Heart left ventricle (tissue), 13 donors: ENCODE measurements around the gene DDTL.
"Not testable (repeated sequence)": the region's sequence is repeated elsewhere in the genome, so short reads cannot be mapped to it uniquely, and the experiment has no call there.

Experiments
- CTCF ChIP-seq, 12 donors: fragments of 200-600 bp; sonication (generic) in 4 of 12; IDR thresholded peaks; one replicate each; pipeline versions ENCODE4 v1.5.0 to v1.8.0; 2018 to 2022; ENCODE audit warnings: antibody characterized with exemption in 12 of 12, mild to moderate bottlenecking in 5 of 12
- POLR2A ChIP-seq, 2 donors: fragments of 450-650 bp; IDR thresholded peaks; one replicate each; pipeline ENCODE4 v1.6.1; 2017; ENCODE audit warnings: antibody characterized with exemption in 2 of 2, mild to moderate bottlenecking in 2 of 2, moderate library complexity in 2 of 2
- donor health status: ischemic (EF 13 %, LVEDD 7.1; RV severe dilation, severe dysfunction).
- donor health status: DM: no; HTN: yes; CAD: no.
- donor health status: DM: no; HTN: no; CAD: no.
- donor health status: ischemic (EF 25% LVEDD 6.9; RV normal size, moderate dysfunction).
- donor health status: ischemic (EF 25% LVEDD 5.7; RV mildly dilated, moderate dysfunction).
- donor health status: ischemic (EF 35%, LVEDD 5.7; RV mildly dilated, moderate dysfunction).
- donor health status: nonischemic (EF 11% LVEDD 7.7; RV severe dilation, severe dysfunction).
- donor health status: DM: yes; HTN: yes; CAD: no.
- donor health status: PGD.
- donor health status: ischemic (EF 29% LVEDD 5.4; RV normal size, mild dysfunction).
- donor health status: nonischemic (EF 23%, LVEDD 6.1; RV moderate dilation, normal function).

DNA sequence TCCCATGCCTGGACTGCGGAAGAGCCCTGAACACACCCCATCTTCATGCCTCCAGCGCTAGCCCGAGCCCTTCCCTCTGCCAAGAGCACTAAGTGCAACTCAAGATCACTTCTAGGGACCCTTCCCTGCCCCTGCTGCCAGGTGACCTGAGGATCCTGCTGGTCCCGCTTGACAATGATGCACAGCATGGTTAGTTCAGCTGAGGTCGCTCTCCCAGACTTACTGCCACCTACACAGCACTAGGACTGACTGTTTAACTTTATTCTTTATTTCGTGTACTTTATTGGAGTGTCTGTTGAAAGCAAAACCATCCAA is 11.7 kb upstream of the DDTL start:
- TF ChIP-seq CTCF, POLR2A (IDR thresholded peaks at IDR 0.05): not testable (repeated sequence)
